HepG2 (cell line): ENCODE measurements around the gene SRSF1. TPM values are rescaled to one million over a fixed set of nuclear protein-coding genes. Genes with fewer than 3 reads are reported as not detected.

Experiments
- ATF1 ChIP-seq: IDR thresholded peaks from 2 replicates; pipeline ENCODE4 v1.6.1; 2016; ENCODE audit warnings: mild to moderate bottlenecking, control low read depth
- CBFB ChIP-seq: sonication (generic); formaldehyde crosslinking; IDR thresholded peaks from 2 replicates; pipeline ENCODE4 v1.4.0; 2020; ENCODE audit warnings: missing genetic modification reagents
- FIP1L1 ChIP-seq: fragments of 200-400 bp; formaldehyde crosslinking; IDR thresholded peaks from 2 replicates; pipeline ENCODE4 v1.6.1; 2018; ENCODE audit warnings: low read depth, mild to moderate bottlenecking, low read length, moderate library complexity, borderline replicate concordance; ENCODE audit not compliant: insufficient read depth
- FOXC1 ChIP-seq: sonication (generic); formaldehyde crosslinking; IDR thresholded peaks from 2 replicates; pipeline ENCODE4 v1.8.0; 2022; ENCODE audit warnings: mild to moderate bottlenecking, missing genetic modification reagents, borderline replicate concordance
- RBM39 ChIP-seq: fragments of 200-400 bp; formaldehyde crosslinking; IDR thresholded peaks from one replicate; pipeline ENCODE4 v1.6.1; 2018; ENCODE audit warnings: antibody characterized with exemption, mild to moderate bottlenecking, low read depth, low read length; ENCODE audit not compliant: poor library complexity, severe bottlenecking
- SIX1 ChIP-seq: sonication (generic); formaldehyde crosslinking; IDR thresholded peaks from 2 replicates; pipeline ENCODE4 v1.4.0; 2020; ENCODE audit warnings: missing genetic modification reagents, borderline replicate concordance
- SMAD1 ChIP-seq: sonication (generic); formaldehyde crosslinking; IDR thresholded peaks from 2 replicates; pipeline ENCODE4 v1.4.0; 2020; ENCODE audit warnings: missing genetic modification reagents, low read depth, mild to moderate bottlenecking, borderline replicate concordance
- SOX5 ChIP-seq: IDR thresholded peaks from 2 replicates; pipeline ENCODE4 v1.6.1; 2016; ENCODE audit warnings: borderline replicate concordance
- SRF ChIP-seq: IDR thresholded peaks from 2 replicates; pipeline ENCODE4 v1.6.1; 2011; ENCODE audit warnings: mild to moderate bottlenecking, low read depth, low read length, moderate library complexity
- THAP9 ChIP-seq: sonication (generic); formaldehyde crosslinking; IDR thresholded peaks from 2 replicates; pipeline ENCODE4; 2020; ENCODE audit warnings: missing genetic modification reagents, mild to moderate bottlenecking, borderline replicate concordance
- TOE1 ChIP-seq: sonication (generic); formaldehyde crosslinking; IDR thresholded peaks from 2 replicates; pipeline ENCODE4 v1.4.0; 2020; ENCODE audit warnings: mild to moderate bottlenecking, missing genetic modification reagents
- ZBTB39 ChIP-seq: sonication (generic); formaldehyde crosslinking; IDR thresholded peaks from 2 replicates; pipeline ENCODE4 v1.5.0; 2020; ENCODE audit warnings: missing genetic modification reagents
- ZBTB7B ChIP-seq: sonication (generic); formaldehyde crosslinking; IDR thresholded peaks from 2 replicates; pipeline ENCODE4 v1.4.0; 2020; ENCODE audit warnings: missing genetic modification reagents
- ZNF24 ChIP-seq: fragments of 450-650 bp; IDR thresholded peaks from 2 replicates; pipeline ENCODE4 v1.6.1; 2017; ENCODE audit warnings: antibody characterized with exemption, mild to moderate bottlenecking
- ZNF563 ChIP-seq: sonication (generic); formaldehyde crosslinking; IDR thresholded peaks from 2 replicates; pipeline ENCODE4 v1.8.0; 2022; ENCODE audit warnings: mild to moderate bottlenecking, moderate library complexity, missing genetic modification reagents
- ZNF788 ChIP-seq: sonication (generic); formaldehyde crosslinking; IDR thresholded peaks from 2 replicates; pipeline ENCODE4 v1.5.0; 2020; ENCODE audit warnings: mild to moderate bottlenecking, missing genetic modification reagents, borderline replicate concordance
- ZUFSP ChIP-seq: sonication (generic); formaldehyde crosslinking; IDR thresholded peaks from 2 replicates; pipeline ENCODE4 v1.9.0; 2021; ENCODE audit warnings: missing genetic modification reagents, mild to moderate bottlenecking, borderline replicate concordance
- polyA plus RNA-seq, 8 experiments: library from polyadenylated mRNA; depleted of rRNA in 3 of 8; stranded (reverse) in 7 of 8; unstranded in 1 of 8; fragments of >200 nt; fragmentation: Illumina TruSeq in 4 of 8; extraction: Trizol in 4 of 8; gene quantifications; 2 replicates each; pipeline versions ENCODE4 v1.2.1 to v1.2.3, GENCODE V29; 2011 to 2016; ENCODE audit warnings: low read depth in 4 of 8, missing spikeins in 1 of 8, mixed read lengths in 1 of 8; ENCODE audit not compliant: insufficient read depth in 1 of 8
- total RNA-seq, 5 experiments: library from RNA; depleted of rRNA; stranded (reverse); fragments of >200 nt; fragmentation: Illumina TruSeq; extraction: Trizol; gene quantifications; 2 replicates each; pipeline ENCODE4 v1.2.3, GENCODE V29; 2016; ENCODE audit warnings: low read depth in 1 of 5
- TF ChIP-seq, protein P1 (sequence below): sonication (generic); formaldehyde crosslinking; IDR thresholded peaks from 2 replicates; pipeline ENCODE4 v1.5.0; 2020; ENCODE audit warnings: missing genetic modification reagents
- TF ChIP-seq, protein P2 (sequence below): sonication (generic); formaldehyde crosslinking; IDR thresholded peaks from 2 replicates; pipeline ENCODE4 v1.4.0; 2020; ENCODE audit warnings: missing genetic modification reagents

The SRSF1 gene
- total and polyA plus RNA-seq, 2 of the 13 experiments (the other 11 are each of a cell fraction or from before 2014, with no cell fraction given) = 142 to 445 TPM

GRCh38 chr17:57984936-57985674, 21.9 kb downstream of the SRSF1 start (continued):
- TF ChIP-seq, protein P1, sequence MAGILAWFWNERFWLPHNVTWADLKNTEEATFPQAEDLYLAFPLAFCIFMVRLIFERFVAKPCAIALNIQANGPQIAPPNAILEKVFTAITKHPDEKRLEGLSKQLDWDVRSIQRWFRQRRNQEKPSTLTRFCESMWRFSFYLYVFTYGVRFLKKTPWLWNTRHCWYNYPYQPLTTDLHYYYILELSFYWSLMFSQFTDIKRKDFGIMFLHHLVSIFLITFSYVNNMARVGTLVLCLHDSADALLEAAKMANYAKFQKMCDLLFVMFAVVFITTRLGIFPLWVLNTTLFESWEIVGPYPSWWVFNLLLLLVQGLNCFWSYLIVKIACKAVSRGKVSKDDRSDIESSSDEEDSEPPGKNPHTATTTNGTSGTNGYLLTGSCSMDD = no peak
- TF ChIP-seq ZUFSP (CRISPR knock-in tag) (no peak), CBFB (CRISPR knock-in tag) (no peak), FIP1L1 (no peak), ZBTB39 (CRISPR knock-in tag) (no peak), ATF1 (CRISPR knock-in tag) (0 out of 2 replicates have a peak, but pooled peaks have one; percentile 30), TOE1 (CRISPR knock-in tag) (no peak), ZNF24 (no peak), SRF (no peak), SMAD1 (CRISPR knock-in tag) (no peak), THAP9 (CRISPR knock-in tag) (no peak), ZNF788 (no peak), SOX5 (CRISPR knock-in tag) (peak; percentile 15; the same call in 1 of the 2 replicates), RBM39 (no peak), ZBTB7B (CRISPR knock-in tag) (no peak), SIX1 (CRISPR knock-in tag) (peak; percentile 79; the same call in 1 of the 2 replicates), ZNF563 (CRISPR knock-in tag) (no peak), FOXC1 (CRISPR knock-in tag) (no peak)
- TF ChIP-seq, protein P2, sequence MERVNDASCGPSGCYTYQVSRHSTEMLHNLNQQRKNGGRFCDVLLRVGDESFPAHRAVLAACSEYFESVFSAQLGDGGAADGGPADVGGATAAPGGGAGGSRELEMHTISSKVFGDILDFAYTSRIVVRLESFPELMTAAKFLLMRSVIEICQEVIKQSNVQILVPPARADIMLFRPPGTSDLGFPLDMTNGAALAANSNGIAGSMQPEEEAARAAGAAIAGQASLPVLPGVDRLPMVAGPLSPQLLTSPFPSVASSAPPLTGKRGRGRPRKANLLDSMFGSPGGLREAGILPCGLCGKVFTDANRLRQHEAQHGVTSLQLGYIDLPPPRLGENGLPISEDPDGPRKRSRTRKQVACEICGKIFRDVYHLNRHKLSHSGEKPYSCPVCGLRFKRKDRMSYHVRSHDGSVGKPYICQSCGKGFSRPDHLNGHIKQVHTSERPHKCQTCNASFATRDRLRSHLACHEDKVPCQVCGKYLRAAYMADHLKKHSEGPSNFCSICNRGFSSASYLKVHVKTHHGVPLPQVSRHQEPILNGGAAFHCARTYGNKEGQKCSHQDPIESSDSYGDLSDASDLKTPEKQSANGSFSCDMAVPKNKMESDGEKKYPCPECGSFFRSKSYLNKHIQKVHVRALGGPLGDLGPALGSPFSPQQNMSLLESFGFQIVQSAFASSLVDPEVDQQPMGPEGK (CRISPR knock-in tag) = no peak
